ENCODE measurements around the gene EXOC3L2. TPM values are rescaled to one million over a fixed set of nuclear protein-coding genes. Genes with fewer than 3 reads are reported as not detected.

Gene EXOC3L2
- total RNA-seq, 4 donors from 2014 or later = 0.68 to 7.0 (median 1.1) TPM; not detected in 1

- in situ Hi-C loops (cut with MboI; ENCODE audit: low pct_ligation_motif_present in 1 of 4, low pct_unique_long_range_greater_than_20kb in 1 of 4, low sequenced_read_pairs in 3 of 4) = no loop called here
- intact Hi-C loops (cut with DNase I; ENCODE audit: low total_unique reads) = no loop called here
- no peak for DNase-seq
- H3K4me1 ChIP-seq = no peaks in the 10 kb centered on the region
- no peak for TF ChIP-seq POLR2AphosphoS5 (IDR thresholded peaks at IDR 0.05)
- TF ChIP-seq POLR2A (IDR thresholded peaks at IDR 0.05) = no peak
- TF ChIP-seq CTCF (IDR thresholded peaks at IDR 0.05) = no peak
- TF ChIP-seq EP300 (IDR thresholded peaks at IDR 0.05; ENCODE audit: low read depth) = no peak
- H3K27ac ChIP-seq = no peak overlapping the region
- 93 to 95% methylated on average over 2 to 10 of the region's 10 CpGs for WGBS, 2 donors (ENCODE audit: low coverage in 1 of 2)
- H3K36me3 ChIP-seq = peaks cover 0 to 7% (median 0%) of the 10 kb centered on the region in 4 donors
- H3K4me3 ChIP-seq = no peak overlapping the region
- no peaks in the 10 kb centered on the region for H3K27me3 ChIP-seq
- H3K9me3 ChIP-seq = no peaks in the 10 kb centered on the region
Observed at GRCh38 chr19:45278087-45278486, 32.9 kb upstream of the EXOC3L2 start.

GRCh38 chr19:45276284-45276687 is 31.1 kb upstream of the EXOC3L2 start:
- Histone ChIP-seq H3K9me3 (no peaks in the 10 kb centered on the region), H3K27ac (no peak overlapping the region), H3K27me3 (no peaks in the 10 kb centered on the region), H3K36me3 (peaks cover 0 to 9% (median 2%) of the 10 kb centered on the region in 4 donors), H3K4me3 (no peak overlapping the region), H3K4me1 (no peaks in the 10 kb centered on the region)
- intact Hi-C loops (cut with DNase I; ENCODE audit: low total_unique reads) (no loop called here), in situ Hi-C loops (cut with MboI; ENCODE audit: low pct_ligation_motif_present in 1 of 4, low pct_unique_long_range_greater_than_20kb in 1 of 4, low sequenced_read_pairs in 3 of 4) (no loop called here)
- TF ChIP-seq POLR2AphosphoS5 (IDR thresholded peaks at IDR 0.05) = no peak
- 86 to 91% methylated on average over 4 to 7 of the region's 7 CpGs for WGBS, 2 donors (ENCODE audit: low coverage in 1 of 2)
- no peak for DNase-seq

GRCh38 chr19:45275370-45275971 is 30.3 kb upstream of the EXOC3L2 start:
- Histone ChIP-seq H3K4me3 (no peak overlapping the region), H3K27ac (no peak overlapping the region), H3K4me1 (no peaks in the 10 kb centered on the region), H3K27me3 (no peaks in the 10 kb centered on the region), H3K9me3 (no peaks in the 10 kb centered on the region), H3K36me3 (peaks cover 0 to 10% (median 2%) of the 10 kb centered on the region in 4 donors)
- TF ChIP-seq CTCF (IDR thresholded peaks at IDR 0.05) = no peak
- no peak for TF ChIP-seq POLR2A (IDR thresholded peaks at IDR 0.05)
- no peak for TF ChIP-seq POLR2AphosphoS5 (IDR thresholded peaks at IDR 0.05)
- no peak for TF ChIP-seq EP300 (IDR thresholded peaks at IDR 0.05; ENCODE audit: low read depth)
- WGBS, 2 donors (ENCODE audit: low coverage in 1 of 2) = 73 to 93% methylated on average over 8 to 12 of the region's 12 CpGs
- intact Hi-C loops (cut with DNase I; ENCODE audit: low total_unique reads) (no loop called here), in situ Hi-C loops (cut with MboI; ENCODE audit: low pct_ligation_motif_present in 1 of 4, low pct_unique_long_range_greater_than_20kb in 1 of 4, low sequenced_read_pairs in 3 of 4) (no loop called here)
- no peak for DNase-seq

- H3K27me3 ChIP-seq = no peaks in the 10 kb centered on the region
- H3K4me3 ChIP-seq = no peak overlapping the region
- no peaks in the 10 kb centered on the region for H3K9me3 ChIP-seq
- TF ChIP-seq POLR2AphosphoS5 (IDR thresholded peaks at IDR 0.05) = no peak
- no peak for TF ChIP-seq EP300 (IDR thresholded peaks at IDR 0.05; ENCODE audit: low read depth)
- TF ChIP-seq CTCF (IDR thresholded peaks at IDR 0.05) = no peak
- no peak for TF ChIP-seq POLR2A (IDR thresholded peaks at IDR 0.05)
- 95 to 96% methylated on average over 13 to 14 of the region's 14 CpGs for WGBS, 2 donors (ENCODE audit: low coverage in 1 of 2)
- intact Hi-C loops (cut with DNase I; ENCODE audit: low total_unique reads) (no loop called here), in situ Hi-C loops (cut with MboI; ENCODE audit: low pct_ligation_motif_present in 1 of 4, low pct_unique_long_range_greater_than_20kb in 1 of 4, low sequenced_read_pairs in 3 of 4) (no loop called here)
- peaks cover 0 to 10% (median 2%) of the 10 kb centered on the region in 4 donors for H3K36me3 ChIP-seq
- no peaks in the 10 kb centered on the region for H3K4me1 ChIP-seq
- no peak for DNase-seq
- no peak overlapping the region for H3K27ac ChIP-seq
Observed at GRCh38 chr19:45273521-45273855, 28.3 kb upstream of the EXOC3L2 start.

GRCh38 chr19:45271735-45272108 is 26.5 kb upstream of the EXOC3L2 start:
- no peak overlapping the region for H3K4me3 ChIP-seq
- H3K36me3 ChIP-seq = peaks cover 0 to 10% (median 2%) of the 10 kb centered on the region in 4 donors
- no peaks in the 10 kb centered on the region for H3K27me3 ChIP-seq
- no peak for TF ChIP-seq POLR2A (IDR thresholded peaks at IDR 0.05)
- no peak for TF ChIP-seq CTCF (IDR thresholded peaks at IDR 0.05)
- no peak for TF ChIP-seq POLR2AphosphoS5 (IDR thresholded peaks at IDR 0.05)
- no peak for TF ChIP-seq EP300 (IDR thresholded peaks at IDR 0.05; ENCODE audit: low read depth)
- WGBS, 2 donors (ENCODE audit: low coverage in 1 of 2) = 85% methylated on average over 7 of the region's 7 CpGs; no CpG with 5 or more reads in 1 of the 2 donors
- intact Hi-C loops (cut with DNase I; ENCODE audit: low total_unique reads) = no loop called here
- DNase-seq = no peak
- no peaks in the 10 kb centered on the region for H3K9me3 ChIP-seq
- H3K27ac ChIP-seq = no peak overlapping the region
- no peaks in the 10 kb centered on the region for H3K4me1 ChIP-seq
- in situ Hi-C loops (cut with MboI; ENCODE audit: low pct_ligation_motif_present in 1 of 4, low pct_unique_long_range_greater_than_20kb in 1 of 4, low sequenced_read_pairs in 3 of 4) = no loop called here

All from transverse colon (tissue), 4 donors.